ENCODE results near the gene CLCN6. TPM values are rescaled to one million over a fixed set of nuclear protein-coding genes. Genes with fewer than 3 reads are reported as not detected.

The CLCN6 gene
- total and polyA plus RNA-seq, 2 of the 13 experiments (the other 11 are each of a cell fraction or from before 2014, with no cell fraction given), result 14.9 to 19.3 TPM

DNA sequence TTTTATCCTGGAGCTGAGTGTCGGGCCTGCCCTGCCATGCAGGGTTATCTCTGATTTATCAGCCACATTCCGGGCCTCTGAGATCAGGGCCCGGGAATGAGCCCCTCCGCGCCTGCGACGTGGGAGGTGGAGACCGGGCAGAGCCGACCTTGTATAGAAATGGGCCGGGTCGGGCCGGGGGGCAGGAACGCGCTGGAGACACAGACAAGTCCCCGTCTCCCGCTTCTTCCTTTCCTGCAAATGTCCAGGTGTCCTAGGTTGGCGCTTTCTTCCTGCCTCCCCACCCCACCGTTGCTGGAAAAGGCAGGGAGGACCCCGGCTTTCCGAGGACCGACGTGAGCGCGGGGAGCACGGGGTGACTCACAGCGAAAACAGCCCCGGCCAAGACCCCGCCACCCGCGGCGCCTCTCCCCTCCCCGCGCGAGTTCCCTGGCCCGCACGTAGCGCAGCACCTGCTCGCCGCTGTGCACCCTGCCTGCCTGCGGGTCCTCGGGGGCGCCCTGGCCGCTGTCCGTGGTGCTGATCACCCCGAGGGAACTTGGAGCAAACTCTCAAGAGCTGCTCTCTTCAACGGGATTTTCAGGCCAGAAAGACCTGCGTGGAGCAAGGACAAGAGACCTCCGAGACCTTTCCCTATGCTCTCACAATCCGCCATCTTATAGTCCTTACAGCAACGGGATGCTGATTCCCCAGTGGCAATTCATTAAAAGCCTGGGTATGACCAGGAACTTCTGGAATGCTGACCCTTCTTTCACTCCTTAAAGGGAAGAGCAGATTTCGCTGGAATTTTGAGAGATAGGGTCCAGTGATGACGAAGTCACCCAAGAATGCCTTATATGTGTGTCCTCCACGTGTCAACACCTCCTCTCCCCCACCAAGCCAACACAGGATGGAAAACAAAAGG lies 53.2 kb downstream of the CLCN6 start (continued):
- TF ChIP-seq ZNF383 (CRISPR knock-in tag; IDR thresholded peaks at IDR 0.05; ENCODE audit: borderline replicate concordance) (no peak), ZNF7 (CRISPR knock-in tag; IDR thresholded peaks at IDR 0.05) (peak; percentile 75), ZNF251 (CRISPR knock-in tag; IDR thresholded peaks at IDR 0.05) (peak; percentile 64; the same call in 1 of the 2 replicates), ZNF136 (CRISPR knock-in tag; IDR thresholded peaks at IDR 0.05; ENCODE audit: low read depth) (0 out of 2 replicates have a peak, but pooled peaks have one; percentile 52), ESRRA (CRISPR knock-in tag; IDR thresholded peaks at IDR 0.05; ENCODE audit: low read depth) (no peak), ZNF33A (CRISPR knock-in tag; IDR thresholded peaks at IDR 0.05; ENCODE audit: borderline replicate concordance) (no peak), TCF7 (IDR thresholded peaks at IDR 0.05; ENCODE audit: low read depth) (no peak), SKI (IDR thresholded peaks at IDR 0.05; ENCODE audit: partially characterized antibody) (no peak), NR3C1 (CRISPR knock-in tag; IDR thresholded peaks at IDR 0.05) (peak; percentile 60; the same call in 1 of the 2 replicates), HMG20B (CRISPR knock-in tag; conservative IDR thresholded peaks at IDR 0.05) (peak; percentile 76), RBM22 (optimal IDR thresholded peaks at IDR 0.05; ENCODE audit: low read length) (no peak), ZNF142 (CRISPR knock-in tag; IDR thresholded peaks at IDR 0.05) (peak; percentile 90), SNAI1 (CRISPR knock-in tag; IDR thresholded peaks at IDR 0.05; ENCODE audit: borderline replicate concordance) (peak; percentile 93), NCOA2 (CRISPR knock-in tag; IDR thresholded peaks at IDR 0.05) (peak; percentile 81), CEBPG (CRISPR knock-in tag; IDR thresholded peaks at IDR 0.05) (no peak), SOX5 (CRISPR knock-in tag; IDR thresholded peaks at IDR 0.05; ENCODE audit: borderline replicate concordance) (peak; percentile 69; the same call in 1 of the 2 replicates), SMAD9 (CRISPR knock-in tag; IDR thresholded peaks at IDR 0.05) (peak; percentile 85; the same call in 1 of the 2 replicates), ZNF17 (CRISPR knock-in tag; IDR thresholded peaks at IDR 0.05) (peak; percentile 65; the same call in 1 of the 2 replicates)
- TF ChIP-seq, protein P1, sequence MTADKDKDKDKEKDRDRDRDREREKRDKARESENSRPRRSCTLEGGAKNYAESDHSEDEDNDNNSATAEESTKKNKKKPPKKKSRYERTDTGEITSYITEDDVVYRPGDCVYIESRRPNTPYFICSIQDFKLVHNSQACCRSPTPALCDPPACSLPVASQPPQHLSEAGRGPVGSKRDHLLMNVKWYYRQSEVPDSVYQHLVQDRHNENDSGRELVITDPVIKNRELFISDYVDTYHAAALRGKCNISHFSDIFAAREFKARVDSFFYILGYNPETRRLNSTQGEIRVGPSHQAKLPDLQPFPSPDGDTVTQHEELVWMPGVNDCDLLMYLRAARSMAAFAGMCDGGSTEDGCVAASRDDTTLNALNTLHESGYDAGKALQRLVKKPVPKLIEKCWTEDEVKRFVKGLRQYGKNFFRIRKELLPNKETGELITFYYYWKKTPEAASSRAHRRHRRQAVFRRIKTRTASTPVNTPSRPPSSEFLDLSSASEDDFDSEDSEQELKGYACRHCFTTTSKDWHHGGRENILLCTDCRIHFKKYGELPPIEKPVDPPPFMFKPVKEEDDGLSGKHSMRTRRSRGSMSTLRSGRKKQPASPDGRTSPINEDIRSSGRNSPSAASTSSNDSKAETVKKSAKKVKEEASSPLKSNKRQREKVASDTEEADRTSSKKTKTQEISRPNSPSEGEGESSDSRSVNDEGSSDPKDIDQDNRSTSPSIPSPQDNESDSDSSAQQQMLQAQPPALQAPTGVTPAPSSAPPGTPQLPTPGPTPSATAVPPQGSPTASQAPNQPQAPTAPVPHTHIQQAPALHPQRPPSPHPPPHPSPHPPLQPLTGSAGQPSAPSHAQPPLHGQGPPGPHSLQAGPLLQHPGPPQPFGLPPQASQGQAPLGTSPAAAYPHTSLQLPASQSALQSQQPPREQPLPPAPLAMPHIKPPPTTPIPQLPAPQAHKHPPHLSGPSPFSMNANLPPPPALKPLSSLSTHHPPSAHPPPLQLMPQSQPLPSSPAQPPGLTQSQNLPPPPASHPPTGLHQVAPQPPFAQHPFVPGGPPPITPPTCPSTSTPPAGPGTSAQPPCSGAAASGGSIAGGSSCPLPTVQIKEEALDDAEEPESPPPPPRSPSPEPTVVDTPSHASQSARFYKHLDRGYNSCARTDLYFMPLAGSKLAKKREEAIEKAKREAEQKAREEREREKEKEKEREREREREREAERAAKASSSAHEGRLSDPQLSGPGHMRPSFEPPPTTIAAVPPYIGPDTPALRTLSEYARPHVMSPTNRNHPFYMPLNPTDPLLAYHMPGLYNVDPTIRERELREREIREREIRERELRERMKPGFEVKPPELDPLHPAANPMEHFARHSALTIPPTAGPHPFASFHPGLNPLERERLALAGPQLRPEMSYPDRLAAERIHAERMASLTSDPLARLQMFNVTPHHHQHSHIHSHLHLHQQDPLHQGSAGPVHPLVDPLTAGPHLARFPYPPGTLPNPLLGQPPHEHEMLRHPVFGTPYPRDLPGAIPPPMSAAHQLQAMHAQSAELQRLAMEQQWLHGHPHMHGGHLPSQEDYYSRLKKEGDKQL (CRISPR knock-in tag; IDR thresholded peaks at IDR 0.05; ENCODE audit: low read depth), result peak; percentile 70; the same call in 1 of the 2 replicates

All from HepG2 (cell line).